HG02642 (cell line): ENCODE data around the gene FMNL3.

ENCODE experiments used
- ATAC-seq: cut with Tn5 transposase; IDR thresholded peaks from one replicate; pipeline ENCODE4 v1.9.1; 2021; ENCODE audit warnings: mild to moderate bottlenecking; ENCODE audit not compliant: unreplicated experiment, poor library complexity

FMNL3 gene

GRCh38 chr12:49635656-49636055, 71.5 kb downstream of the FMNL3 start:
- no peak for ATAC-seq

DNA sequence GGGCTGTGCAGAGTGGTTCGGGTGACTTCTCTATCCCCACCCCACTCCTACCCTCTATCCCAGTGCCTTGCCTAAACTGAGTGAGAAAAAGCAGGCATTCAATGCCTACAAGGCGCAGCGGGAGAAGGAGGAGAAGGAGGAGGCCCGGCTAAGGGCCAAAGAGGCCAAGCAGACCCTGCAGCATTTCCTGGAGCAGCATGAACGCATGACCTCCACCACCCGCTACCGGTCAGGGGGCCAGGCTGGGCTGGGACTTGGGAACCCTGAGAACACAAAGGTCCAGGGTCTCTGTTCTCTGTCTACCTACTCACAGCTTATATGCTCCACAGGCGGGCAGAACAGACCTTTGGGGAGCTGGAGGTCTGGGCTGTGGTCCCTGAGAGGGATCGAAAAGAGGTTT, 72.2 kb downstream of the FMNL3 start:
- no peak for ATAC-seq

DNA sequence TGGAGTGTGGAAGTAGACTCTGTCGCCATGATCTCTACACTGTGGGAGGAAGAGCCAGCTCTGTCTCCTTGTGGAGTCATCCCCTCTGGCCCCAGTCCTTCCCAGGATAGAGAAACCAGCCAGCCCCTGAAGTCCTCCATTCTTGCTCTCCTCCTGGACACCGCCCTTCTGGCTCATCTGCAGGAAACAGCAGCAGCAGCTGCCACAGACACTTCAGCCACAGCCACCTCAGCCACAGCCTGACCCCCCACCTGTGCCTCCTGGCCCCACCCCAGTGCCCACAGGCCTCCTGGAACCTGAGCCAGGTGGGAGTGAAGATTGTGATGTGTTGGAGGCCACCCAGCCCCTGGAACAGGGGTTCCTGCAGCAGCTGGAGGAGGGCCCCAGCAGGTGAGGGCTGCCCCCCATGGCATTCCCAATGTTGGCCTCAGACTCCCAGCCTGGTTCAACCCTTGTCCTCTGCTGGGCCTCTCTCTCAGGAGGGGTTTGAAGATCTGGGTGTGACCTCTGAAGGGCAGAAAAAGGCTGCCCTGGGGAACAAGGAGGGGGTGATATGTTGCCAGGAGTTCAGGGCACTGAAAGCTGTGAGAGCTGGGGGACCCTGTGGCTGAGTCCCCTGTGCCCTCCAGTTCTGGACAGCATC, 73.4 kb downstream of the FMNL3 start:
- no peak for ATAC-seq

DNA sequence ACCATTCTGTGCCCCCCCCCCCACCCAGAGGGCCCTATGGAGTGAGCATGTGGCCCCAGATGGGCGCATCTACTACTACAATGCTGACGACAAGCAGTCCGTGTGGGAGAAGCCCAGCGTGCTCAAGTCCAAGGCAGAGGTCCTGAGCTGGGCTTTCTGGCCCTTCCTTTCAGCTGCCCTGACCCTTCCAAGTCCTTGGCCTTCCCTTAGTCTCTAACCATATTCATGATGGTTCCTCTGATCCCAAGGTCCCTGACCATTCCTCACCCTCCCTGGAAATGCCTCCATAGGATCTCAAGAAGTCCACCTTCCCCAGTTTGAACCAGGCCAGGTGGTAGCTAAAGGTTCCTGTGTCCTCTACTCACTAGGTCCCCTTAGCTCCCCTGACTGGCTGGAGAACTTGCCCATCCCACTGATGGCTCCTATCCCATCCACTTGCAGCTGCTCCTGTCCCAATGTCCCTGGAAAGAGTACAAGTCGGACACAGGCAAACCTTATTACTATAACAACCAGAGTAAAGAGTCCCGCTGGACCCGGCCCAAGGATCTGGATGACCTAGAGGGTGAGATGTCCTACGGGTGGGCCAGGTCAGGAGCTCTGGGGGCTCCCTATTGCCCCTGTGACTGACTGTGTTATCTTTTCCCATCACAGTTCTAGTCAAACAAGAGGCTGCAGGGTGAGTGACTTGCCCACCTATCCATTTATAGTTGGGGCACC, 74.1 kb downstream of the FMNL3 start:
- ATAC-seq: no peak

DNA sequence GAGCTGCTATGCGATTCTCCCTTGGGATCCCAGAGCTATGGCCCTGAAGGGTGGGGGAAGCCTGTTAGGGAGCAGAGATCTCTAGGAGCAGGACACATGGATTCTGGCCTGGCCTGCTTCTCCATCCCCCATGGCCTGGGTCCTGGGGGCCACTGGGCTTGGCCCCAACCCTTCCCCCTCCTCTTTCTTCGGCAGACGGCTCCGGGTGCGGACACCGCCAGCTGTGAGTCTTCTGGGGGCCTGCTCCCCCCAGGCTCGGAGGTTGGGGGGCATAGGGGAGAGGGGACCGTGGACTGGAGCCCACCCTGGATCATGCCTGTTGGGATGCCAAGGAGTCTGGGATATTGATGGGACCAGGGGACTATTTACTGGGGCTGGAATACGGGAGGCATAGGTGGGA, 74.8 kb downstream of the FMNL3 start:
- ATAC-seq: no peak

DNA sequence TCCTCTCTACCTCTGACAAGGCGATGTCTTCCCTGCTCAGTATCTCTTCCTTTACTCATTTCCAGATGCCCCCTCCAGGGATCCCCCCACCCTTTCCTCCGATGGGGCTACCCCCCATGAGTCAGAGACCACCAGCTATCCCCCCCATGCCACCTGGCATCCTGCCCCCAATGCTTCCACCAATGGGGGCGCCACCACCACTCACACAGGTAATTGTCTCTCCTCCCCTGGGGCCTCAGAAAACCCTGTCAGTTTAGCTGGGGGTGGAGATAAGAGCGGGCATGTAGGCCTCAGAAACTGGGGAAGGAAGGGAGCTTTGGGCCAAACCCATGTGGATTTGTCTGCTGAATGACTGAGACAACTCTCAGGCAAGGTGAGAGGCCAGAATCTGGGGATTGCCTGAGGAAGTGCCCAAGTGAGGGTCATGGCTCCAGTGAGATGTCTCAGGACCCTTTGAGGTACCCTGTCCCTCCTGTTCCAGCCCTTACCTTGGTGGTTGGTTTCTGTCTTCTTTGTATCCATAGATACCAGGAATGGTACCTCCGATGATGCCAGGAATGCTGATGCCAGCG, 75.8 kb downstream of the FMNL3 start:
- no peak for ATAC-seq

- ATAC-seq: no peak
Measured at GRCh38 chr12:49627752-49628360, 79.3 kb downstream of the FMNL3 start.

DNA sequence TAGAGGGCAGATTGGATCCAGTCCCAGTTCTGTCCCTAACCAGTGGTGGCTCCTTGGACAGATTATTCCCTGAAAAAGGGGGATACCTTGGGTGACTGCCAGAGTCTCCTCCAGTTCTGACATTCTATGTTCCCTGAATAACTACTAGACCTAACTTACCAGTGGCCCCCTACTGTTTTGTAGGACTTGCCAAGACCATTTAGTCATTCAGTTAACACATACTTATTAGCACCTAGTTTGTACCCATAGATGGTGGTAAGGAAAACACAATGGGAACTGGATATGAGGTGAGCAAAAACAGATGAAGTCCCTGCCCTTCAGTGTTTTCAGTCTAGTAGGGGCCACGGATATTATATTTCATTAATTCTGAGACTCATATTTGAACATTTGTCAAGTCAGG, 80.4 kb downstream of the FMNL3 start:
- ATAC-seq: no peak

- ATAC-seq: no peak
Measured at GRCh38 chr12:49626169-49626835, 80.9 kb downstream of the FMNL3 start.

GRCh38 chr12:49624921-49625577, 82.2 kb downstream of the FMNL3 start:
- no peak for ATAC-seq

DNA sequence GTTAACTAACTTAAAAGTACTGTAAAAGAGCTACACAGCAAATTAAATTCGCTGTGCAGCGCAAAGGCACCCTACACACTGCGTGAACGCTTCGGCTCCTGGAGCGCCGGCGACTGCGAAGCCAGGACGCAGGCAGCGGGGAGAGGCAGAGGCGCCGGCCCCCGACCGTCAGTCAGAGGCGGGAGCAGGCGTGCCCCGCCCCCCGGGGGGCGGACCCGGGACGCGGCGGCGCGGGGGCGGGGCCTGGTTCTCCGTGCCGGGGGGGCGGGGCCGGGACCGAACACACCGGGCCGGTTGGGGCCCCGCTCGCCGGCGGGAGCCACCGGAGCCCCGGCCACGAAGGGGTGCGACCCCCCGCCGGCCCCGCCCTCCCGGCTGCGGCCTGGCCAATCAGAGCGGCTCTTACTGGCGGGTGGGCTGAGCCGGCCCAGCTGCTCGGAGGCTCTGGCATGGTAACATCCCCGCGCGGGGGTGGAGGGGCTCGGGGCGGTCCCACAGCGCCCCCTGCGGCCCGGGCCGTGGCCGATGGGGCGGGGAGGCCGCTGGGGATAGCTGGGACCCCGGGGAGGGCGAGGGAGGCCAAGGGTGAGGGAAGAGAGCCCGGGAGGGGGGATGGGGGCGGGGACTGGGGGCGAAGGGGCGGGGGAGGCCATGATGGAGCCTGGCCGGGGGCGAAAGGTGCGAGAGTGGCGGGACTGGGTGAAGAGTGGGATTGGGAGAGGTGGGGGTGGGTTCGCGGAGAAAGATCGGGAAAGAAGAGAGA, 83.9 kb downstream of the FMNL3 start, which contains the start of gene PRPF40B:
TSS of gene PRPF40B (plus strand) at position 420 of the 763 bp plus-strand sequence. CDS start at position 450, 30 bp downstream.
- ATAC-seq: peak; percentile 77

- ATAC-seq: peak; percentile 28
Measured at GRCh38 chr12:49622501-49623141, 84.6 kb downstream of the FMNL3 start.

DNA sequence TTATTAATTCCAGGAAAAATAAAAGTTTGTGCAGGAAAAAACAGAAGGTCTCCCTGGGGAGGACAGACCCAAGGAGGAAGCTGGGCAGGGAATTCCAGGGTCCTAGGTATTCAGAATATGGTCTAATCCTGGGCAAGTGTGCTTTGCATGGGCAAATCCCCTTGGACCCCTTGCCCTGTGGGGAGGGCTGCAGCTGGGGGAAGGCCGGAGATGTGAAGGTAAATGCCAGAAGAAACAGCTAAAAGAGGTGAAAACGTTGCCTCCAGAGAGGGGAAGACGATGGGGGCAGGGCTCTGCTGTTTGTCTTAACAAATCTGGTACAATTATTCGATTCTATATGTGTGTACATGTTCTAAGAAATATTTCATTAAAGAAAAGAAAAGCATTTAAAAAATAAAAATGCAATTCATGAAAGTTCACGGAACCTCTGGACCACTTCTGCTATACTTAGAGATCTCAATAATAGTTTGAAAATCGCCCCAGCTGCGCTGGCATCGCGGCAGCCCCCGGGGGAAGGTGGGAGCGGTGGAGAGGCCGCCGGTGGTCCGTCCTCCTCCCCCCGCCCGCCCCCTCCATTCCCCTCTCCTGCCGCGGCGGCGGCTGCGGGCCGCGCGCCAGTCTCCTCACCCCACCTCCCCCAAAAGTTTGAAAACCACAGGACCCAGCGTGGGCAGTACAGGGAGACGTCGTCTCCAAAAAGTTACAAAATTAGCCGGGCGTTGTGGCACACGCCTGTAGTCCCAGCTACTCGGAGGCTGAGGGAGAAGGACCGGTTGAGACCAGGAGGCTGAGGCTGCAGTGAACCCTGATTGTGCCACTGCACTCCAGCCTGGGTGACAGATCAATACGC, 85.3 kb downstream of the FMNL3 start:
- peak; percentile 19 for ATAC-seq

GRCh38 chr12:49619286-49619685, 87.9 kb downstream of the FMNL3 start:
- ATAC-seq: no peak

GRCh38 chr12:49618576-49618975, 88.6 kb downstream of the FMNL3 start:
- no peak for ATAC-seq

DNA sequence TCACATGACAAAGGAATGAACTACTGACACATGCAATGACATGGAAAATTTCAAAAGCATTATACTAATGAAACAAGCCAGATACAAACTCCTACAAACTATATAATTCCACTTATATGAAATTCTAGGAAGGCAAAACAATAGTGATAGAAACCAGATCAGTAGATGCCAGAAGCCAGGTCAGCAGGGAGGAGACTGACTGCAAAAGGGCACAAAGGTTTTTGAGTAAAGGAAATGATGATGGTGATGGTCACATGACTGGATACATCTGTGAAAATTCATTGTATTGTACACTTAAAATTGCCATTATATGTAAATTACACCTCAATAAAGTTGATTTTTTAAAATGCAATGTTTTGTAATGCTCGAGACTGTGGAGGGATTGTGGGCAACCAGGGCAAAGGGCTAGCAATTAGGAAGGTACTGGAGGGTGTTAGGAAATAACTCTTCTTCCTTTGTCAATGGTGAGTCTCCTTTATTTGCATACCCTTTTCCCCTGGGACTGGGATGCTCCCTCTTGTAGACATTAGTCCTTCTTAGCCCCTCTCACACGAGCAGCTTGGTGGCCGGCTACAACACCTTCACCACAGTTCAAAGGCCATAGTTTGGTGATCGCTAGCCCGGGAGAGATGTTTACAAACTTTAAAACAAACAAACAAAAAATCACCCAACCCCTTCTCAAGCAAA, 90.5 kb downstream of the FMNL3 start:
- ATAC-seq: no peak

DNA sequence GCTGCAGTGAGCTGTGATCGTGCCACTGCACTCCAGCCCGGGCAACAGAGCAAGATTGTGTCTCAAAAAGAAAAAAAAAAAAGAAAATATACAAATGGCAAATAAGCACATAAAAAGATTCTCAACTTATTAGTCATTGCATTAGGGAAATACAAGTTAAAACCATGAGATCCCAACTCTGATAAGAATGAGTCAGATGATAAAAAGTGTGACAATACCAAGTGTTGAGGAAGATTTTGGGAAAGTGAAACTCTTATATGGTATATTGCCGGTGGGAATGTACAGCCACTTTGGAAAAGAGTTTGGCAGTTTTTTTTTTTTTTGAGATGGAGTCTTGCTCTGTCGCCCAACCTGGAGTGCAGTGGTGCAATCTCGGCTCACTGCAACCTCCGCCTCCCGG, 91.5 kb downstream of the FMNL3 start:
- ATAC-seq: no peak

GRCh38 chr12:49612210-49612609, 95.0 kb downstream of the FMNL3 start:
- no peak for ATAC-seq
